Measurements from ENCODE around the gene LMF1. TPM values are rescaled to one million over a fixed set of nuclear protein-coding genes. Genes with fewer than 3 reads are reported as not detected.
A peak's percentile ranks its signal among the peaks of the same experiment; 100 is the strongest.

LMF1 gene
- polyA plus RNA-seq, 3 donors = 5.9 to 14.7 (median 10.6) TPM

GRCh38 chr16:830107-830870 lies 140.5 kb downstream of the LMF1 start:
- peaks cover 1% of the 10 kb centered on the region for H3K4me1 Mint-ChIP-seq
- no peaks in the 10 kb centered on the region for H3K27me3 ChIP-seq (ENCODE audit: control insufficient read depth in 2 of 2, insufficient read depth in 2 of 2, low read length in 2 of 2)
- peak overlapping the region in 1 of 7 donors; percentile 84 for H3K27ac Mint-ChIP-seq
- no peak overlapping the region for H2AFZ ChIP-seq (ENCODE audit: insufficient read depth, low read depth, low read length, poor library complexity, severe bottlenecking)
- peaks cover 9 to 19% (median 11%) of the 10 kb centered on the region in 3 donors for H3K27me3 Mint-ChIP-seq (ENCODE audit: low read depth in 3 of 3)
- WGBS (ENCODE audit: insufficient coverage) = 86% methylated on average over 42 of the region's 43 CpGs
- H4K20me1 ChIP-seq (ENCODE audit: insufficient read depth, low read length) = no peaks in the 10 kb centered on the region
- no peak overlapping the region for H3K4me3 Mint-ChIP-seq
- H3K9me3 ChIP-seq (replicated peaks in 1 of 2; ENCODE audit: control insufficient read depth in 1 of 2, insufficient read depth in 1 of 2, low read length in 2 of 2) = peaks cover under 1 to 5% of the 10 kb centered on the region in 2 donors
- no peaks in the 10 kb centered on the region for H3K79me2 ChIP-seq (ENCODE audit: insufficient read depth, low read length)
- H3K4me1 ChIP-seq (ENCODE audit: control insufficient read depth in 1 of 2, insufficient read depth in 2 of 2, low read length in 2 of 2) = no peaks in the 10 kb centered on the region
- no peak overlapping the region for H3K9ac ChIP-seq (ENCODE audit: insufficient read depth, low read length, poor library complexity, severe bottlenecking)
- intact Hi-C loops (cut with micrococcal nuclease) = loop anchor here in 1 of 2 donors (5.0 kb wide), 1 partner anchor 172 kb away; no protein-coding TSS in a partner anchor
- no peak for TF ChIP-seq CTCF (IDR thresholded peaks at IDR 0.05)
- no peaks in the 10 kb centered on the region for H3K36me3 ChIP-seq (replicated peaks in 1 of 2; ENCODE audit: control insufficient read depth in 1 of 2, insufficient read depth in 2 of 2, low read length in 2 of 2)
- H3K4me2 ChIP-seq (replicated peaks; ENCODE audit: extremely low read depth, low read length, poor library complexity, severe bottlenecking) = no peak overlapping the region
- H3K9me3 Mint-ChIP-seq = peaks cover 0 to 11% (median 5%) of the 10 kb centered on the region in 7 donors
- H3K4me3 ChIP-seq (replicated peaks in 1 of 3; ENCODE audit: low read depth in 2 of 3, low read length in 3 of 3) = no peak overlapping the region
- H3K27ac ChIP-seq (ENCODE audit: low read depth in 1 of 2, low read length in 2 of 2) = no peak overlapping the region
- DNase-seq = no peak
- no peaks in the 10 kb centered on the region for H3K36me3 Mint-ChIP-seq

- WGBS (ENCODE audit: insufficient coverage) = 85% methylated on average over 13 of the region's 17 CpGs
- no peaks in the 10 kb centered on the region for H3K27me3 ChIP-seq (ENCODE audit: control insufficient read depth in 2 of 2, insufficient read depth in 2 of 2, low read length in 2 of 2)
- no peaks in the 10 kb centered on the region for H3K9me3 ChIP-seq (replicated peaks in 1 of 2; ENCODE audit: control insufficient read depth in 1 of 2, insufficient read depth in 1 of 2, low read length in 2 of 2)
- Mint-ChIP-seq H3K27me3 (ENCODE audit: low read depth in 3 of 3) (peaks cover 6 to 17% (median 13%) of the 10 kb centered on the region in 3 donors), H3K4me1 (peaks cover 1% of the 10 kb centered on the region), H3K4me3 (no peak overlapping the region), H3K27ac (no peak overlapping the region), H3K9me3 (peaks cover 0 to 2% (median 0%) of the 10 kb centered on the region in 7 donors), H3K36me3 (no peaks in the 10 kb centered on the region)
- H3K4me2 ChIP-seq (replicated peaks; ENCODE audit: extremely low read depth, low read length, poor library complexity, severe bottlenecking) = no peak overlapping the region
- H4K20me1 ChIP-seq (ENCODE audit: insufficient read depth, low read length) = no peaks in the 10 kb centered on the region
- H3K27ac ChIP-seq (ENCODE audit: low read depth in 1 of 2, low read length in 2 of 2) = no peak overlapping the region
- no peaks in the 10 kb centered on the region for H3K36me3 ChIP-seq (replicated peaks in 1 of 2; ENCODE audit: control insufficient read depth in 1 of 2, insufficient read depth in 2 of 2, low read length in 2 of 2)
- intact Hi-C loops (cut with micrococcal nuclease) = loop anchor here in 1 of 2 donors (10.0 kb wide), 1 partner anchor 96 kb away; no protein-coding TSS in a partner anchor
- no peak for DNase-seq
- H3K9ac ChIP-seq (ENCODE audit: insufficient read depth, low read length, poor library complexity, severe bottlenecking) = no peak overlapping the region
- H2AFZ ChIP-seq (ENCODE audit: insufficient read depth, low read depth, low read length, poor library complexity, severe bottlenecking) = no peak overlapping the region
- no peak overlapping the region for H3K4me3 ChIP-seq (replicated peaks in 1 of 3; ENCODE audit: low read depth in 2 of 3, low read length in 3 of 3)
- H3K79me2 ChIP-seq (ENCODE audit: insufficient read depth, low read length) = no peaks in the 10 kb centered on the region
- TF ChIP-seq CTCF (IDR thresholded peaks at IDR 0.05) = no peak
- H3K4me1 ChIP-seq (ENCODE audit: control insufficient read depth in 1 of 2, insufficient read depth in 2 of 2, low read length in 2 of 2) = no peaks in the 10 kb centered on the region
Measured at GRCh38 chr16:828891-829290, 141.9 kb downstream of the LMF1 start.

Data from CD14-positive monocyte (primary cell).